ENCODE data around the gene ARHGAP26.

DNA sequence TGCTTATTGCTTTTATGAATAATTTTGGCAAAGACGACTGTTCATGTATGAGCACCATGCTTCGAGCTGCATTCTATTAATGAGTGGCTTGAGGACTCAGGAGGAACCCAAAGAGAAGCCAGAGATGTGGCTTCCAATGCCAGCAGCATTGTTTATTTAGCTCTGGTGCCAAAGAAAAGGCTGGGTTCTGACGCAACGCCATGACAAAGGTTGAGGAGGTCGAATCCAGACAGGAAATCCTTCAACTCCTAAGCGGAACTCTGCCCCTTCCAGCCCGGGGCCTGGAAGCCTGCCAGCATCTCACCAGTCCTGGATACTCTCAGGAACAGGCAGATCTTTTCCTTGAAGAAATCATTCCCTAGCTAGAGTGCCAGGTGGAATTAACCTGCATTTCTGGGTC is 104.4 kb downstream of the ARHGAP26 start:
- TF ChIP-seq POLR2A (IDR thresholded peaks at IDR 0.05; ENCODE audit: low read depth) (no peak), POLR2AphosphoS5 (IDR thresholded peaks at IDR 0.05) (peak; percentile 58 to 61)
- TF ChIP-seq, protein P1, sequence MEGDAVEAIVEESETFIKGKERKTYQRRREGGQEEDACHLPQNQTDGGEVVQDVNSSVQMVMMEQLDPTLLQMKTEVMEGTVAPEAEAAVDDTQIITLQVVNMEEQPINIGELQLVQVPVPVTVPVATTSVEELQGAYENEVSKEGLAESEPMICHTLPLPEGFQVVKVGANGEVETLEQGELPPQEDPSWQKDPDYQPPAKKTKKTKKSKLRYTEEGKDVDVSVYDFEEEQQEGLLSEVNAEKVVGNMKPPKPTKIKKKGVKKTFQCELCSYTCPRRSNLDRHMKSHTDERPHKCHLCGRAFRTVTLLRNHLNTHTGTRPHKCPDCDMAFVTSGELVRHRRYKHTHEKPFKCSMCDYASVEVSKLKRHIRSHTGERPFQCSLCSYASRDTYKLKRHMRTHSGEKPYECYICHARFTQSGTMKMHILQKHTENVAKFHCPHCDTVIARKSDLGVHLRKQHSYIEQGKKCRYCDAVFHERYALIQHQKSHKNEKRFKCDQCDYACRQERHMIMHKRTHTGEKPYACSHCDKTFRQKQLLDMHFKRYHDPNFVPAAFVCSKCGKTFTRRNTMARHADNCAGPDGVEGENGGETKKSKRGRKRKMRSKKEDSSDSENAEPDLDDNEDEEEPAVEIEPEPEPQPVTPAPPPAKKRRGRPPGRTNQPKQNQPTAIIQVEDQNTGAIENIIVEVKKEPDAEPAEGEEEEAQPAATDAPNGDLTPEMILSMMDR (IDR thresholded peaks at IDR 0.05) = no peak
